Cardiac muscle cell (in vitro differentiated cells and primary cell): ENCODE measurements around the gene SCAF4. TPM values are rescaled to one million over a fixed set of nuclear protein-coding genes. Genes with fewer than 3 reads are reported as not detected.
"Not testable (repeated sequence)": the region's sequence is repeated elsewhere in the genome, so short reads cannot be mapped to it uniquely, and the experiment has no call there.

ENCODE experiments used
- DNase-seq, 2 donors: peaks; one replicate each; pipeline versions ENCODE4 v3.0.0 to v3.0.0-alpha.2; 2010 to 2017; ENCODE audit warnings: low read depth in 1 of 2, low spot score in 1 of 2
- H3K27ac ChIP-seq: fragments of 200-600 bp; sonication (generic); 2 replicates; pipeline ENCODE4 v1.5.1; 2016
- H3K27me3 ChIP-seq: fragments of 200-600 bp; sonication (generic); 2 replicates; pipeline ENCODE4 v1.6.0; 2016; ENCODE audit warnings: control low read depth
- H3K36me3 ChIP-seq: fragments of 200-600 bp; sonication (generic); 2 replicates; pipeline ENCODE4 v1.5.1; 2016; ENCODE audit warnings: control low read depth
- H3K4me1 ChIP-seq: fragments of 200-600 bp; sonication (generic); 2 replicates; pipeline ENCODE4 v1.8.1; 2017; ENCODE audit warnings: low read depth, mild to moderate bottlenecking, mixed run types
- H3K4me3 ChIP-seq: fragments of 200-600 bp; sonication (generic); 2 replicates; pipeline ENCODE4 v1.5.1; 2016; ENCODE audit warnings: mild to moderate bottlenecking
- H3K9me3 ChIP-seq: fragments of 200-600 bp; sonication (generic); 2 replicates; pipeline ENCODE4 v1.5.1; 2017; ENCODE audit warnings: low read depth, mild to moderate bottlenecking, control low read depth
- CTCF ChIP-seq: IDR thresholded peaks from 2 replicates; pipeline ENCODE4 v1.5.1; 2012; ENCODE audit warnings: low read depth, mild to moderate bottlenecking, low read length
- polyA plus RNA-seq: library from polyadenylated mRNA; unstranded; fragments of >200 nt; fragmentation: Nextera tagmentation; extraction: Ambion mirVana; gene quantifications from 2 replicates; pipeline ENCODE4 v1.2.1, GENCODE V29; 2016
- total RNA-seq: library from RNA; depleted of rRNA; stranded (reverse); fragments of >200 nt; gene quantifications from 2 replicates; pipeline ENCODE4 v1.2.3, GENCODE V29; 2016

Gene SCAF4
- total and polyA plus RNA-seq, 2 experiments from 2014 or later: 16.0 to 28.6 TPM

- Histone ChIP-seq H3K36me3 (no peaks in the 10 kb centered on the region), H3K9me3 (no peaks in the 10 kb centered on the region), H3K27me3 (no peaks in the 10 kb centered on the region), H3K27ac (no peak overlapping the region), H3K4me3 (no peak overlapping the region), H3K4me1 (no peaks in the 10 kb centered on the region)
- no peak for DNase-seq
- TF ChIP-seq CTCF: no peak
Observed at GRCh38 chr21:31772674-31773555, 41.0 kb upstream of the SCAF4 start.

- H3K4me3 ChIP-seq: no peak overlapping the region
- H3K36me3 ChIP-seq: no peaks in the 10 kb centered on the region
- DNase-seq: no peak
- H3K27me3 ChIP-seq: no peaks in the 10 kb centered on the region
- H3K4me1 ChIP-seq: no peaks in the 10 kb centered on the region
- no peak overlapping the region for H3K27ac ChIP-seq
- H3K9me3 ChIP-seq: no peaks in the 10 kb centered on the region
- TF ChIP-seq CTCF: no peak
Observed at GRCh38 chr21:31771685-31772084, 39.8 kb upstream of the SCAF4 start.

- DNase-seq: no peak
- Histone ChIP-seq H3K9me3 (no peaks in the 10 kb centered on the region), H3K27me3 (no peaks in the 10 kb centered on the region), H3K36me3 (no peaks in the 10 kb centered on the region), H3K27ac (no peak overlapping the region), H3K4me1 (no peaks in the 10 kb centered on the region), H3K4me3 (no peak overlapping the region)
- no peak for TF ChIP-seq CTCF
Observed at GRCh38 chr21:31768710-31769109, 36.8 kb upstream of the SCAF4 start.

- Histone ChIP-seq H3K4me1 (no peaks in the 10 kb centered on the region), H3K27me3 (no peaks in the 10 kb centered on the region), H3K9me3 (no peaks in the 10 kb centered on the region), H3K36me3 (no peaks in the 10 kb centered on the region), H3K4me3 (no peak overlapping the region), H3K27ac (no peak overlapping the region)
- no peak for TF ChIP-seq CTCF
- no peak for DNase-seq
Observed at GRCh38 chr21:31766899-31767298, 35.0 kb upstream of the SCAF4 start.

GRCh38 chr21:31765850-31766249 is 33.9 kb upstream of the SCAF4 start:
- not testable (repeated sequence) for H3K9me3 ChIP-seq, DNase-seq, H3K27me3 ChIP-seq, H3K36me3 ChIP-seq, H3K27ac ChIP-seq, H3K4me3 ChIP-seq, H3K4me1 ChIP-seq

- Histone ChIP-seq H3K9me3 (no peaks in the 10 kb centered on the region), H3K36me3 (no peaks in the 10 kb centered on the region), H3K27me3 (no peaks in the 10 kb centered on the region), H3K4me1 (no peaks in the 10 kb centered on the region), H3K4me3 (no peak overlapping the region), H3K27ac (no peak overlapping the region)
- DNase-seq: no peak
- no peak for TF ChIP-seq CTCF
Observed at GRCh38 chr21:31760931-31761330, 29.0 kb upstream of the SCAF4 start.
